ENCODE data around the gene PBXIP1. TPM values are rescaled to one million over a fixed set of nuclear protein-coding genes. Genes with fewer than 3 reads are reported as not detected.

PBXIP1 gene
- total and polyA plus RNA-seq, 2 of the 13 experiments (the other 11 are each of a cell fraction or from before 2014, with no cell fraction given): 16.3 to 31.9 TPM

DNA sequence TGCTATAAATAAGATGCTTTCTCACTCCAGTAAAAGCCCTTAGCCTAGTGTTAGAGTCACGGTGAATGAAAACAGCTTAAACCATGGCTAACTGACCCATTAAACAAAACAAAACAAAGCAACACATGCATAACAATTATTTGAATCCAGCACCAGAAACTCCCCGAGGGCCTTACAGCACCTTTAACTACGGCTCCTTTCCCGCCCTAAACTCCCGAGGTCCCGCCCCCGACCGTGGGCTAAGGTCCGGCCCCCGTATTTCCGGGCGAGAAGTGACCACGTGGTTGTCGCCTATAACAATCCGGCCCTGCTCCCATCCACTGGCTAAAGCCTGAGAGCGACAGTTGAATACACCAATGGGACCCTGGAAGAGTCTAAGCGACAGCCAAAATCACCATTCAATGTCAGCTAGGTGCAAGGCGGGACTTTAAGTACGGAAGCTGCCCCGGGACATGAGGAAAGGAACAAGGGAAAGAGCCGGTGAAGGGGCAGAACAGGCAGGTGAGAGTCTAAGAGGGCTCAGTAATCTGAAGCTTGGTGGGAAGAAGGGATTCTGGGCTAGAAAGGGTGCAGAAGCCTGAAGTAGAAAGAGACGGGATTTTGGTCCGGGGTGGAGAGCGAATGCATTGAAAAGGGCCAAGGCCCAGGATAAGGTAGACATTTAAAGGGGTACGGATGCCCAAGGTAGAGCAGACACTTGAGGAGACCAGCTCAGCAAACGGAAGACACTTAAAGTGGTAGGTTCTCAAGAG is 27.2 kb upstream of the PBXIP1 start, which contains the start of gene FLAD1 (continued):
- TF ChIP-seq, protein P1, sequence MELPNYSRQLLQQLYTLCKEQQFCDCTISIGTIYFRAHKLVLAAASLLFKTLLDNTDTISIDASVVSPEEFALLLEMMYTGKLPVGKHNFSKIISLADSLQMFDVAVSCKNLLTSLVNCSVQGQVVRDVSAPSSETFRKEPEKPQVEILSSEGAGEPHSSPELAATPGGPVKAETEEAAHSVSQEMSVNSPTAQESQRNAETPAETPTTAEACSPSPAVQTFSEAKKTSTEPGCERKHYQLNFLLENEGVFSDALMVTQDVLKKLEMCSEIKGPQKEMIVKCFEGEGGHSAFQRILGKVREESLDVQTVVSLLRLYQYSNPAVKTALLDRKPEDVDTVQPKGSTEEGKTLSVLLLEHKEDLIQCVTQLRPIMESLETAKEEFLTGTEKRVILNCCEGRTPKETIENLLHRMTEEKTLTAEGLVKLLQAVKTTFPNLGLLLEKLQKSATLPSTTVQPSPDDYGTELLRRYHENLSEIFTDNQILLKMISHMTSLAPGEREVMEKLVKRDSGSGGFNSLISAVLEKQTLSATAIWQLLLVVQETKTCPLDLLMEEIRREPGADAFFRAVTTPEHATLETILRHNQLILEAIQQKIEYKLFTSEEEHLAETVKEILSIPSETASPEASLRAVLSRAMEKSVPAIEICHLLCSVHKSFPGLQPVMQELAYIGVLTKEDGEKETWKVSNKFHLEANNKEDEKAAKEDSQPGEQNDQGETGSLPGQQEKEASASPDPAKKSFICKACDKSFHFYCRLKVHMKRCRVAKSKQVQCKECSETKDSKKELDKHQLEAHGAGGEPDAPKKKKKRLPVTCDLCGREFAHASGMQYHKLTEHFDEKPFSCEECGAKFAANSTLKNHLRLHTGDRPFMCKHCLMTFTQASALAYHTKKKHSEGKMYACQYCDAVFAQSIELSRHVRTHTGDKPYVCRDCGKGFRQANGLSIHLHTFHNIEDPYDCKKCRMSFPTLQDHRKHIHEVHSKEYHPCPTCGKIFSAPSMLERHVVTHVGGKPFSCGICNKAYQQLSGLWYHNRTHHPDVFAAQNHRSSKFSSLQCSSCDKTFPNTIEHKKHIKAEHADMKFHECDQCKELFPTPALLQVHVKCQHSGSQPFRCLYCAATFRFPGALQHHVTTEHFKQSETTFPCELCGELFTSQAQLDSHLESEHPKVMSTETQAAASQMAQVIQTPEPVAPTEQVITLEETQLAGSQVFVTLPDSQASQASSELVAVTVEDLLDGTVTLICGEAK (IDR thresholded peaks at IDR 0.05): peak; percentile 73
- TF ChIP-seq, protein P1 (CRISPR knock-in tag; IDR thresholded peaks at IDR 0.05): no peak
- TF ChIP-seq BCL6 (CRISPR knock-in tag; IDR thresholded peaks at IDR 0.05) (no peak), NBN (conservative IDR thresholded peaks at IDR 0.05) (no peak), ZNF709 (CRISPR knock-in tag; IDR thresholded peaks at IDR 0.05) (no peak), XBP1 (CRISPR knock-in tag; IDR thresholded peaks at IDR 0.05) (no peak), ZNF652 (CRISPR knock-in tag; IDR thresholded peaks at IDR 0.05; ENCODE audit: borderline replicate concordance, low read depth) (no peak; the same call in 1 of the 2 replicates), SP5 (CRISPR knock-in tag; IDR thresholded peaks at IDR 0.05; ENCODE audit: borderline replicate concordance, low read depth) (peak; percentile 46; the same call in 1 of the 2 replicates), NKX3-1 (CRISPR knock-in tag; IDR thresholded peaks at IDR 0.05) (peak; percentile 75; the same call in 1 of the 2 replicates), ZEB1 (IDR thresholded peaks at IDR 0.05; ENCODE audit: insufficient replicate concordance, low read depth) (no peak), TBX3 (IDR thresholded peaks at IDR 0.05; ENCODE audit: borderline replicate concordance) (peak; percentile 82; the same call in 1 of the 2 replicates), YEATS4 (CRISPR knock-in tag; IDR thresholded peaks at IDR 0.05; ENCODE audit: borderline replicate concordance) (peak; percentile 64; the same call in 1 of the 2 replicates), SIX1 (CRISPR knock-in tag; IDR thresholded peaks at IDR 0.05; ENCODE audit: borderline replicate concordance) (no peak)
- TF ChIP-seq, protein P2, sequence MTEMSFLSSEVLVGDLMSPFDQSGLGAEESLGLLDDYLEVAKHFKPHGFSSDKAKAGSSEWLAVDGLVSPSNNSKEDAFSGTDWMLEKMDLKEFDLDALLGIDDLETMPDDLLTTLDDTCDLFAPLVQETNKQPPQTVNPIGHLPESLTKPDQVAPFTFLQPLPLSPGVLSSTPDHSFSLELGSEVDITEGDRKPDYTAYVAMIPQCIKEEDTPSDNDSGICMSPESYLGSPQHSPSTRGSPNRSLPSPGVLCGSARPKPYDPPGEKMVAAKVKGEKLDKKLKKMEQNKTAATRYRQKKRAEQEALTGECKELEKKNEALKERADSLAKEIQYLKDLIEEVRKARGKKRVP (CRISPR knock-in tag; IDR thresholded peaks at IDR 0.05): 0 out of 4 replicates have a peak, but pooled peaks of 1 of the 2 experiments have one; percentile 45
- TF ChIP-seq, protein P3, sequence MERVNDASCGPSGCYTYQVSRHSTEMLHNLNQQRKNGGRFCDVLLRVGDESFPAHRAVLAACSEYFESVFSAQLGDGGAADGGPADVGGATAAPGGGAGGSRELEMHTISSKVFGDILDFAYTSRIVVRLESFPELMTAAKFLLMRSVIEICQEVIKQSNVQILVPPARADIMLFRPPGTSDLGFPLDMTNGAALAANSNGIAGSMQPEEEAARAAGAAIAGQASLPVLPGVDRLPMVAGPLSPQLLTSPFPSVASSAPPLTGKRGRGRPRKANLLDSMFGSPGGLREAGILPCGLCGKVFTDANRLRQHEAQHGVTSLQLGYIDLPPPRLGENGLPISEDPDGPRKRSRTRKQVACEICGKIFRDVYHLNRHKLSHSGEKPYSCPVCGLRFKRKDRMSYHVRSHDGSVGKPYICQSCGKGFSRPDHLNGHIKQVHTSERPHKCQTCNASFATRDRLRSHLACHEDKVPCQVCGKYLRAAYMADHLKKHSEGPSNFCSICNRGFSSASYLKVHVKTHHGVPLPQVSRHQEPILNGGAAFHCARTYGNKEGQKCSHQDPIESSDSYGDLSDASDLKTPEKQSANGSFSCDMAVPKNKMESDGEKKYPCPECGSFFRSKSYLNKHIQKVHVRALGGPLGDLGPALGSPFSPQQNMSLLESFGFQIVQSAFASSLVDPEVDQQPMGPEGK (CRISPR knock-in tag; IDR thresholded peaks at IDR 0.05): peak; percentile 38; the same call in 1 of the 2 replicates
- TF ChIP-seq, protein P4, sequence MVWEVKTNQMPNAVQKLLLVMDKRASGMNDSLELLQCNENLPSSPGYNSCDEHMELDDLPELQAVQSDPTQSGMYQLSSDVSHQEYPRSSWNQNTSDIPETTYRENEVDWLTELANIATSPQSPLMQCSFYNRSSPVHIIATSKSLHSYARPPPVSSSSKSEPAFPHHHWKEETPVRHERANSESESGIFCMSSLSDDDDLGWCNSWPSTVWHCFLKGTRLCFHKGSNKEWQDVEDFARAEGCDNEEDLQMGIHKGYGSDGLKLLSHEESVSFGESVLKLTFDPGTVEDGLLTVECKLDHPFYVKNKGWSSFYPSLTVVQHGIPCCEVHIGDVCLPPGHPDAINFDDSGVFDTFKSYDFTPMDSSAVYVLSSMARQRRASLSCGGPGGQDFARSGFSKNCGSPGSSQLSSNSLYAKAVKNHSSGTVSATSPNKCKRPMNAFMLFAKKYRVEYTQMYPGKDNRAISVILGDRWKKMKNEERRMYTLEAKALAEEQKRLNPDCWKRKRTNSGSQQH (CRISPR knock-in tag; IDR thresholded peaks at IDR 0.05; ENCODE audit: low read depth): peak; percentile 57; the same call in 1 of the 2 replicates
